ENCODE data around the gene ZNF709. TPM values are rescaled to one million over a fixed set of nuclear protein-coding genes. Genes with fewer than 3 reads are reported as not detected.
"Not testable (repeated sequence)": the region's sequence is repeated elsewhere in the genome, so short reads cannot be mapped to it uniquely, and the experiment has no call there.

The ZNF709 gene
- total RNA-seq, 2 donors from 2014 or later: 3.6 to 4.8 TPM

DNA sequence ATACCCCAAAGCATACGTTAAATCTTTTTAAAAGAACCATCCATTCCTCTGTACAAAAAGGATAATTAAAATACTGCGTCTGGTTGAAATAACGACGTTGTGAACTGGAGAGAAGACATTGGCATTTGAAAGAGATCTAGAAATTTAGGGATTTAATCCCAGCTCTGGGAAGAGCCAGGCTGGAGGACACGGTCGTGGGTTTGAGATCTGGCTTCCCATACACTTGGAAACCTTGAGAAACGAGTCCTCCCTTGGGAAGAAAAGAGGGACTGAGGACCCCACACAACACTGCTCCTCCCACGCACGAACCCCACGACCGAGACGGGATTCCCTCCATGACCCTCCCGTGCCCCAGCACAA is 625 bp downstream of the ZNF709 start:
- DNase-seq (no peak), ATAC-seq (replicated peaks in 1 of 2) (no peak)
- Mint-ChIP-seq H3K9me3 (no peaks in the 10 kb centered on the region), H3K36me3 (ENCODE audit: insufficient read depth in 2 of 2) (peaks cover 0 to 2% of the 10 kb centered on the region in 2 donors), H3K27ac (peak overlapping the region; percentile 85), H3K4me3 (peak overlapping the region; percentile 95 to 98), H3K27me3 (ENCODE audit: low read depth) (no peaks in the 10 kb centered on the region), H3K4me1 (ENCODE audit: low read depth) (peaks cover 39% of the 10 kb centered on the region)

DNA sequence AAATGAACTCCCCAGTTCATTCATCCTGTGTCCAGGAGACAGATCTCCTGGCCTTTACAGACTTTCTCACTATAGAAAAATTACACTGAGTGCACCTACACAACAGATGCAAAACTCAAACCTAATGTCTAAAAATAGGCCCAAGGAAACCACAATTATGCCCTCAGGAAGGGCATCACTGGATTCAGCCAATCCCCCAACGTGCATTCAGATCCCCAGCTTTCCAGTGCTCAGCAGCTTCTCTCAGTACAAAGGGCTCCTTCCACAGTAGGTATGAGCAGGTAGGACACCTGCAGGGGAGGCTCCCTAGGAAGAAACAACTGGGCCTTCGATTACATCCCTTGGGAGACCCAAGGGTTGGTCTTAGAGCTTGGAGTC is 2.1 kb downstream of the ZNF709 start:
- no peaks in the 10 kb centered on the region for H3K27me3 Mint-ChIP-seq (ENCODE audit: low read depth)

DNA sequence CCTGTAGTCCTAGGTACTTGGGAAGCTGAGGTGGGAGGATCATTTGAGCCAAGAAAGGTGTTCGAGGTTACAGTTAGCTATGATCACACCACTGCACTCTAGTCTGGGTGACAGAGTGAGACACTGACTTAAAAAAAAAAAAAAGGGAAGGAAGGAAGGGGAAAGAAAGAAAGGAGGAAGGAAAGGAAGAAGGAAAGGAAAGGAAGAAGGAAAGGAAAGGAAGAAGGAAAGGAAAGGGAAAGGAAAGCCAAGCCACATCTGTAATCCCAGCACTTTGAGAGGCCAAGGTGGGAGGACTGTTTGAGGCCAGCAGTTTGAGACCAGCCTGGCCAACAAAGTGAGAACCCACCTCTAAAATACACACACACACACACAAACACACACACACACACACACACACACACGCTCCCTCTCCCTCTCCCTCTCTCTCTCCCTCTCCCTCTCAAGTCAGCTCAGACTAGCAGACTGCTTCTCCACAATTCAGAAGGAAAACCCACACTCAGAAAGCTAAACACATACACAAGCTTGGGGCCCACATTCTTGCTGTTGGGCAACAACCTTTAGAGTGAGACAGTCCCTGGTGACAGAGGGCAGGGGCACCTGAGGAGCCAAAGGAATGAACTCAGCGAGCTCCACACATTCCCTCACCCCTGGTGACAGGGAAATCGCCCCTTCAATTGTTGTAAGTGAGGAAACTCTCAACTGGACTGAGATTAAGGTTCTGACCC is 2.7 kb downstream of the ZNF709 start:
- H3K4me3 Mint-ChIP-seq: peak overlapping the region in 1 of 2 donors; percentile 41
- DNase-seq (no peak), ATAC-seq (replicated peaks in 1 of 2) (no peak)
- no peaks in the 10 kb centered on the region for H3K9me3 Mint-ChIP-seq
- peak overlapping the region; percentile 88 for H3K27ac Mint-ChIP-seq
- peaks cover 51% of the 10 kb centered on the region for H3K4me1 Mint-ChIP-seq (ENCODE audit: low read depth)
- H3K36me3 Mint-ChIP-seq (ENCODE audit: insufficient read depth in 2 of 2): peaks cover 0 to 2% of the 10 kb centered on the region in 2 donors
- no peaks in the 10 kb centered on the region for H3K27me3 Mint-ChIP-seq (ENCODE audit: low read depth)

More for the DNA sequence above, 2.1 kb downstream of the ZNF709 start:
- Mint-ChIP-seq H3K4me3 (peak overlapping the region; percentile 29 to 31), H3K27ac (no peak overlapping the region), H3K4me1 (ENCODE audit: low read depth) (peaks cover 51% of the 10 kb centered on the region), H3K36me3 (ENCODE audit: insufficient read depth in 2 of 2) (peaks cover 0 to 2% of the 10 kb centered on the region in 2 donors), H3K9me3 (no peaks in the 10 kb centered on the region)
- ATAC-seq (replicated peaks in 1 of 2): no peak
- no peak for DNase-seq

DNA sequence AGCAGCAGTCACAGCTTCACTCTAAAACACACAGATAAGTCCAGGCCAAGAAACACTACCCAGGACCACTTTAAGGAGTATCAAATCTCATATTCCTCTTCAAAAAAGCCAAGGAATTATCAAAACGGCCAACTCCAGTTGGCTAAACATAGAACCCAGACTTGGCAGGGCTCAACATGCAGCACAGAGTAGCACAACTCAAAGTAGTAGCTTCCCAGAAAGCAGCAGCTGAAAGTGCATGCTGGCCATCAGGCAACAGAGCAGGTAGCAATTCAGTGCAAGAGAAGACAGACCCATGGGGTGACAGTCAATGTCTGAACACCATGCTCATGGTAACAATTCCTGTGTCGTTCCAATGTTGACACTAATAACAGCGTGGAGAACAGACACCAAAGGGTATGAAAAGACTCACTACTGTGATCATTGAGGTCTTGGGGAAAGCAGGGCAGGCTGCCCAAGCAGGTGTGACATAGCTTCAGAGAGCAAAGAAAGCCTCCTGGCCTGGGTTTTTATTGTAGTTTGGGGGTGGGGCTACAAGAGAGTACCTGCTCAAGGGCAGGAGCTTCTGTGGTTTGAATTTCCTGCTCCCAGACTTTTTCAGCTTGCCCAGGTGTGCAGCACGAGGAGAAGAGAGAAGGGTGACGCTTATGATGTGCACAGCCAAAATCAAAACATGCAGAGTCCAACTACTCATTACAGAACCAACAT is 6.2 kb downstream of the ZNF709 start:
- DNase-seq (no peak), ATAC-seq (replicated peaks in 1 of 2) (no peak)
- Mint-ChIP-seq H3K36me3 (ENCODE audit: insufficient read depth in 2 of 2) (peaks cover 0 to 2% of the 10 kb centered on the region in 2 donors), H3K4me3 (no peak overlapping the region), H3K27me3 (ENCODE audit: low read depth) (no peaks in the 10 kb centered on the region), H3K27ac (no peak overlapping the region), H3K4me1 (ENCODE audit: low read depth) (peaks cover 32% of the 10 kb centered on the region), H3K9me3 (peaks cover 0 to 1% of the 10 kb centered on the region in 2 donors)

DNA sequence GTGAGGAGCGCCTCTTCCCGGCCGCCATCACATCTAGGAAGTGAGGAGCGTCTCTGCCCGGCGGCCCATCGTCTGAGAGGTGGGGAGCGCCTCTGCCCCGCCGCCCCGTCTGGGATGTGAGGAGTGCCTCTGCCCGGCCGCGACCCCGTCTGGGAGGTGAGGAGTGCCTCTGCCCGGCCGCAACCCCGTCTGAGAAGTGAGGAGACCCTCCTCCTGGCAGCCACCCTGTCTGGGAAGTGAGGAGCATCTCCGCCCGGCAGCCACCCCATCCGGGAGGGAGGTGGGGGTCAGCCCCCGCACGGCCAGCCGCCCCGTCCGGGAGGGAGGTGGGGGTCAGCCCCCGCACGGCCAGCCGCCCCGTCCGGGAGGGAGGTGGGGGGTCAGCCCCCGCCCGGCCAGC is 17.0 kb downstream of the ZNF709 start:
- H3K27ac Mint-ChIP-seq; ATAC-seq (replicated peaks in 1 of 2); DNase-seq; H3K4me3 Mint-ChIP-seq; H3K4me1 Mint-ChIP-seq (ENCODE audit: low read depth); H3K27me3 Mint-ChIP-seq (ENCODE audit: low read depth): not testable (repeated sequence)
- H3K9me3 Mint-ChIP-seq: peaks cover 7 to 24% of the 10 kb centered on the region in 2 donors
- peaks cover 35 to 50% of the 10 kb centered on the region in 2 donors for H3K36me3 Mint-ChIP-seq (ENCODE audit: insufficient read depth in 2 of 2)

DNA sequence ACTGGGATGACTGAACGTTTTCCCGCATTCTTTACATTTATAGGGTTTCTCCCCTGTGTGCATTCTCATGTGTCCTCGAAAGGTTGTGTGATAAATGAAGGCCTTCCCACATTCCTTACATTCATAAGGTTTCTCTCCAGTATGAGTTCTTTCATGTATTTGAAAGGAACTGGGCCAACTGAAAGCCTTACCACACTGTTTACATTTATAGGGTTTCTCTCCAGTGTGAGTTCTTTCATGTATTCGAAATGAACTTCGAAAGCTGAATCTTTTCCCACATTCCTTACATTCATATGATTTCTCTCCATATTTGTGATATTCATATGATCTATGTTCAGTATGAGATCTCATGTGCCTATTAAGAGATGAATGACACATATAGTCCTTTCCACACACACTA is 19.4 kb downstream of the ZNF709 start:
- Mint-ChIP-seq H3K4me3 (no peak overlapping the region), H3K27ac (no peak overlapping the region)

DNA sequence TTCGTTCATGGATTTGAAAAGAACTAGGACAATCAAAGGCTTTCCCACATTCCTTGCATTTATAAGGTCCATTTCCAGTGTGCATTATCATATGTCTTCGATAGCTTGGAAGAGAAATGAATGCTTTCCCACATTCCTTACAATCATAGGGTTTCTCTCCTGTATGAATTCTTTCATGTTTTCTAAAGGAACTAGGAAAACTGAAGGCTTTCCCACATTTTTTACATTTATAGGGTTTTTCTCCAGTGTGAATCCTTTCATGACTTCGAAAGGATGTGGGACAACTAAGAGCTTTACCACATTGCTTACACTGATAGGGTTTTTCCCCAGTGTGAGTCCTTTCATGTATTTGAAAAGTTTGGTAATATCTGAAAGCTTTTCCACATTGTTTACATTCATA is 19.8 kb downstream of the ZNF709 start:
- H3K36me3 Mint-ChIP-seq (ENCODE audit: insufficient read depth in 2 of 2): peaks cover 36 to 49% of the 10 kb centered on the region in 2 donors

More for the DNA sequence above, 19.4 kb downstream of the ZNF709 start:
- Mint-ChIP-seq H3K4me1 (ENCODE audit: low read depth) (no peaks in the 10 kb centered on the region), H3K9me3 (peaks cover 7 to 25% of the 10 kb centered on the region in 2 donors), H3K27me3 (ENCODE audit: low read depth) (no peaks in the 10 kb centered on the region), H3K36me3 (ENCODE audit: insufficient read depth in 2 of 2) (peaks cover 39 to 53% of the 10 kb centered on the region in 2 donors)
- DNase-seq: no peak
- ATAC-seq (replicated peaks in 1 of 2): no peak

DNA sequence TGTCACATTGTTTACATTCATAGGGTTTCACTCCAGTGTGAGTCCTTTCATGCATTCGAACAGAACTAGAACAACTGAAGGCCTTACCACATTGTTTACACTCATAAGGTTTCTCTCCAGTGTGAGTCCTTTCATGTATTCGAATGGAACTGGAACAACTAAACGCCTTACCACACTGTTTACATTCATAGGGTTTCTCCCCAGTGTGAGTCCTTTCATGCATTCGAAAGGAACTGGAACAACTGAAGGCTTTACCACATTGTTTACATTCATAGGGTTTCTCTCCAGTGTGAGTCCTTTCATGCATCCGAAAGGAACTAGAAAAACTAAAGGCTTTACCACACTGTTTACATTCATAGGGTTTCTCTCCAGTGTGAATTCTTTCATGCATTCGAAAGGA is 20.5 kb downstream of the ZNF709 start:
- H3K27ac Mint-ChIP-seq; ATAC-seq (replicated peaks in 1 of 2); H3K27me3 Mint-ChIP-seq (ENCODE audit: low read depth); DNase-seq; H3K4me3 Mint-ChIP-seq; H3K4me1 Mint-ChIP-seq (ENCODE audit: low read depth): not testable (repeated sequence)
- Mint-ChIP-seq H3K9me3 (peaks cover 11 to 23% of the 10 kb centered on the region in 2 donors), H3K36me3 (ENCODE audit: insufficient read depth in 2 of 2) (peaks cover 37 to 52% of the 10 kb centered on the region in 2 donors)

More for the DNA sequence above, 19.8 kb downstream of the ZNF709 start:
- Mint-ChIP-seq H3K4me1 (ENCODE audit: low read depth) (no peaks in the 10 kb centered on the region), H3K27ac (no peak overlapping the region), H3K27me3 (ENCODE audit: low read depth) (no peaks in the 10 kb centered on the region), H3K9me3 (peaks cover 7 to 20% of the 10 kb centered on the region in 2 donors), H3K4me3 (no peak overlapping the region)
- no peak for DNase-seq
- no peak for ATAC-seq (replicated peaks in 1 of 2)

DNA sequence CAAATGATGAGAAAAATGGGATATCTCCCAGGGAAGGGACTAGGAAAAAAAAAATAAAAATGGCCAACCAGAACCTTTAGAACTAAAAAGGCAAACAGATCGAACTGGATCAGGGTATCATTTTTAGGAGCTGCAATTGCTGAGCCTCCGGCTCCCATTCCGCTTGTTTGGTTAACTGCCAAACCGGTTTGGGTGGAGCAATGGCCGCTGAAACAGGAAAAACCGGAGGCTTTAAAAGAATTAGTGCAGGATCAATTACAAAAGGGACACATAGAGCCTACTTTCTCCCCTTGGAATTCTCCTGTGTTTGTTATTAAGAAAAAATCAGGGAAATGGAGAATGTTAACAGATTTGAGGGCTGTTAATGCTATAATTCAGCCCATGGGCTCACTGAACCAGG is 31.1 kb downstream of the ZNF709 start:
- Mint-ChIP-seq H3K9me3 (peaks cover 18% of the 10 kb centered on the region in 2 donors), H3K27me3 (ENCODE audit: low read depth) (no peaks in the 10 kb centered on the region), H3K36me3 (ENCODE audit: insufficient read depth in 2 of 2) (peaks cover 15 to 18% of the 10 kb centered on the region in 2 donors), H3K27ac (no peak overlapping the region), H3K4me3 (no peak overlapping the region), H3K4me1 (ENCODE audit: low read depth) (no peaks in the 10 kb centered on the region)
- DNase-seq (no peak), ATAC-seq (replicated peaks in 1 of 2) (no peak)

DNA sequence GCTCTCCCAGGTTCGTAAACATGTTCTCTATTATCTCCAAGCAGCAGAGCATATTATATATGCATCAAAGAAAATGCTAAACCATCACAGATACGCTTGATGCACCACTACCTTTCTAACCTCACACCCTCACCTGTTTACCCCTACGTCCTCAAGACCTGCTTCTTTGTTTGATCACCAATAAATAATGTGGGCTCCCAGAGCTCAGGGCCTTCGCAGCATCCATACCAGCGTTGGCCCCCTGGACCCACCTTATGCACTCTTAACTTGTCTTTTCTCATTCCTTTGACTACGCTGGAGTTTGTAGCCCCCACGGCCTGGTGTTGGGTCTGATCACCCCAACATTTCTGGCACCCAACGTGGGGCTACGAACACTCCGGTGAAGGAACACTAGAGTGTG is 33.8 kb downstream of the ZNF709 start:
- ATAC-seq (replicated peaks in 1 of 2): no peak
- H3K4me1 Mint-ChIP-seq (ENCODE audit: low read depth): no peaks in the 10 kb centered on the region
- no peak overlapping the region for H3K4me3 Mint-ChIP-seq
- no peaks in the 10 kb centered on the region for H3K27me3 Mint-ChIP-seq (ENCODE audit: low read depth)
- peaks cover 15 to 18% of the 10 kb centered on the region in 2 donors for H3K9me3 Mint-ChIP-seq
- no peak for DNase-seq
- H3K27ac Mint-ChIP-seq: no peak overlapping the region
- H3K36me3 Mint-ChIP-seq (ENCODE audit: insufficient read depth in 2 of 2): peaks cover 11 to 18% of the 10 kb centered on the region in 2 donors

DNA sequence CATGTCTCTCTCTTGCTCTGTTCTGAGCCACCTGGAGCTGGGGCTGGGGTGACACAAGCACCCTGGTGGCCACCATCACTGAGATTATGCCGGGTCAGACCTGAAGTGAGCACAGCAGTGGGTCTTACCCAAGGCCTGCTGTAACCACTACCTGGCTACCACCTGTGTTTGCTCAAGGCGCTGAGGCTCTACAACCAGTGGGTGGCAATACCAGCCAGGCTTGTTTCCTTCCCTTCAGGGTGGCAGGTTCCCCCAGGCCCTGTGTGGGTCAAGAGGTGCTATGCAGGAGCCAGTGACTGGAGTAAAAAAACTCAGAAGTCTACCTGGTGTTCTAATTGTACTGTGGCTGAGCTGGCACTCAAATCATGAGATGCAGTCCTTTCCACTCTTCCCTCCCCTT is 35.8 kb downstream of the ZNF709 start:
- Mint-ChIP-seq H3K9me3 (peaks cover 17 to 22% of the 10 kb centered on the region in 2 donors), H3K4me1 (ENCODE audit: low read depth) (no peaks in the 10 kb centered on the region), H3K4me3 (no peak overlapping the region), H3K36me3 (ENCODE audit: insufficient read depth in 2 of 2) (peaks cover 14 to 24% of the 10 kb centered on the region in 2 donors), H3K27ac (no peak overlapping the region), H3K27me3 (ENCODE audit: low read depth) (no peaks in the 10 kb centered on the region)
- ATAC-seq (replicated peaks in 1 of 2): no peak
- no peak for DNase-seq

DNA sequence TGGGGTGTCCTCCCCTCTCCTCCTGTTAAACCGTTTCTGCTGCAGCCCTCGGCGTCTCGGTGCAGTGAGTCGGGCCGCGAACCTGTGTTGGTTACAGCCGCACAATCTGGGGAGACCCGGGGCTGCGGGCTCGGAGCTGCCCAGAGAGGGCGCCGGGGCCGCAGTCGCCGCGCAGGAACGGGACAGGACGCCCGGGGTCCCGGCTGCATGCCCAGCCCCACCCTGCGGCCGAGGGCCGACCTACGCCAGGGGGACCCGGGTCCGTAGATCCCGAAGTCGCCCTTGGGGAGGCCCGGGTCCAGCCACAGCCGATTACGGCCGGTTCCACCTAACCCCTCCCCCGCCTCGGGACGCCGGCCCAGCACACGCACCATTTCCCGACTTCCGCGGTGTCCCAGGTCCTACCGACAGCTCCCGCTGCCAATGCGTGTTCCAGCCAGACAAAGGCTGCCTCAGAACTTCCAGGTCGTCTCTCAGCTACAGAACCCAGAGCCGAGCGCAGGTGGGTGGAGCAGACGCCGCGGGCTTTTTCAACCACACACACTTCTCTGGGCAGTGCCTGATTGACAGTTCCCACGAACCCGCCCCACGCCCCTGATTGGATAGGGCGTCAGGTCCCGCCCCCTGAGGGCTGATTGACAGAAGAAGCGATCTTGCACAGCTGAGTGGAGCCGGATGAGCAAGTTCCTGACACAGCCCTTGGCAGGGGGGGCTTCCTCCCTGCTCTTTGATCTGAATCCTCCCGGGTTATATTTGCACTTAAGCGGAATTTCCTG is 43.9 kb downstream of the ZNF709 start, which contains the start of gene ZNF443:
Gene ZNF443 (minus strand): TSS at position 481 of the 776 bp plus-strand sequence. CDS start 107 bp downstream, at position 374.
- Mint-ChIP-seq H3K27ac (peak within 1 kb of the TSS; percentile 94), H3K36me3 (ENCODE audit: insufficient read depth in 2 of 2) (peaks cover 16 to 34% of the 10 kb centered on the region in 2 donors), H3K4me3 (peak within 1 kb of the TSS; percentile 100), H3K9me3 (peaks cover 4 to 10% of the 10 kb centered on the region in 2 donors), H3K27me3 (ENCODE audit: low read depth) (no peaks in the 10 kb centered on the region), H3K4me1 (ENCODE audit: low read depth) (peaks cover 8% of the 10 kb centered on the region)
- peak; percentile 98 to 100 for ATAC-seq (replicated peaks in 1 of 2)
- peak; percentile 98 to 99 for DNase-seq
